Measurements from ENCODE around the gene FAU. TPM values are rescaled to one million over a fixed set of nuclear protein-coding genes. Genes with fewer than 3 reads are reported as not detected.

The FAU gene
- total RNA-seq, 3 donors from 2014 or later (not counting 1 experiment from before 2014, with no cell fraction given), result 724 to 977 (median 968) TPM

- intact Hi-C loops (cut with micrococcal nuclease), result loop anchor here (10.0 kb wide), 1 partner anchor 1262 kb away; the partner anchor contains the start of genes B4GAT1 and BRMS1
- H3K4me3 ChIP-seq (ENCODE audit: low read length), result peak overlapping the region; percentile 81
- ATAC-seq, result no peak
- H3K9me3 Mint-ChIP-seq, result no peaks in the 10 kb centered on the region
- peaks cover 23% of the 10 kb centered on the region for H3K36me3 ChIP-seq (ENCODE audit: control insufficient read depth, insufficient read depth, low read length)
- TF ChIP-seq CTCF (IDR thresholded peaks at IDR 0.05), result no peak
- H3K27ac ChIP-seq (ENCODE audit: low read length), result peak overlapping the region; percentile 96
- H3K27ac Mint-ChIP-seq, result peak overlapping the region; percentile 98 to 100
- 9% methylated on average over 13 of the region's 13 CpGs for WGBS (ENCODE audit: insufficient coverage)
- no peaks in the 10 kb centered on the region for H3K36me3 Mint-ChIP-seq
- H3K9me3 ChIP-seq (ENCODE audit: control insufficient read depth, insufficient read depth, low read length), result no peaks in the 10 kb centered on the region
- H3K27me3 ChIP-seq (ENCODE audit: control insufficient read depth, insufficient read depth, low read length), result no peaks in the 10 kb centered on the region
- no peaks in the 10 kb centered on the region for H3K27me3 Mint-ChIP-seq (ENCODE audit: low read depth in 2 of 2)
- DNase-seq, result no peak
- H3K4me1 Mint-ChIP-seq, result peaks cover 27 to 31% of the 10 kb centered on the region in 2 donors
- H3K4me3 Mint-ChIP-seq, result peak overlapping the region; percentile 94
- peaks cover 16% of the 10 kb centered on the region for H3K4me1 ChIP-seq (ENCODE audit: control insufficient read depth, insufficient read depth, low read length)
These were observed 38.6 kb downstream of the FAU start for GRCh38 chr11:65083134-65083833.

- H3K36me3 ChIP-seq (ENCODE audit: control insufficient read depth, insufficient read depth, low read length), result no peaks in the 10 kb centered on the region
- H3K9me3 Mint-ChIP-seq, result no peaks in the 10 kb centered on the region
- no peaks in the 10 kb centered on the region for H3K27me3 ChIP-seq (ENCODE audit: control insufficient read depth, insufficient read depth, low read length)
- no peaks in the 10 kb centered on the region for H3K9me3 ChIP-seq (ENCODE audit: control insufficient read depth, insufficient read depth, low read length)
- H3K27ac ChIP-seq (ENCODE audit: low read length), result no peak overlapping the region
- intact Hi-C loops (cut with micrococcal nuclease), result loop anchor here (5.0 kb wide), 1 partner anchor 67 kb away; the partner anchor contains the start of gene ARL2
- DNase-seq (no peak), ATAC-seq (no peak)
- no peak overlapping the region for H3K4me3 ChIP-seq (ENCODE audit: low read length)
- TF ChIP-seq CTCF (IDR thresholded peaks at IDR 0.05), result no peak
- H3K27me3 Mint-ChIP-seq (ENCODE audit: low read depth in 2 of 2), result no peaks in the 10 kb centered on the region
- H3K36me3 Mint-ChIP-seq, result no peaks in the 10 kb centered on the region
- H3K27ac Mint-ChIP-seq, result peak overlapping the region; percentile 29 to 35
- H3K4me3 Mint-ChIP-seq, result no peak overlapping the region
- H3K4me1 ChIP-seq (ENCODE audit: control insufficient read depth, insufficient read depth, low read length), result peaks cover 6% of the 10 kb centered on the region
- H3K4me1 Mint-ChIP-seq, result peaks cover 11 to 13% of the 10 kb centered on the region in 2 donors
- 98% methylated on average over 9 of the region's 9 CpGs for WGBS (ENCODE audit: insufficient coverage)
These were observed 43.1 kb downstream of the FAU start for GRCh38 chr11:65078786-65079342.

DNA sequence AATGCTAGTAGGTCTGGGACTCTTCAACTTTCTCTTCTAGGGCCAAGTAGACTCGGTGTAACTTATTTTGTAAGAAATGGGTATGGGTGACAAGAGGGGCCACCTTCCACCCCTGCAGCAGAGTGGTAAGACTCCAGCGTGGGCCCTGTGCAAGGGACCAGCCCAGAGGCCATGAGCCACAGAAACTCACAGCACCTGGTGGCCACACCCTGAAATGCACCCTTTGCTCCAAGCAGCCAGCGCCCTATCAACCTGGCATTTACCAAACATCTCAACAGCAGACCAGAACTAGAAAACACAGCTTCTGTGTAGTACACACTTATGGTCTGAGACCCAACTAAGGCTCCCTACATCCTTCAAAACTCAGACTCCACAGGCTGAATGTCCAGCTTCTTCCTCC, 43.8 kb downstream of the FAU start:
- H3K27ac ChIP-seq (ENCODE audit: low read length), result no peak overlapping the region
- Mint-ChIP-seq H3K4me3 (no peak overlapping the region), H3K36me3 (no peaks in the 10 kb centered on the region), H3K4me1 (peaks cover 4 to 6% of the 10 kb centered on the region in 2 donors), H3K9me3 (no peaks in the 10 kb centered on the region), H3K27ac (peak overlapping the region; percentile 29 to 35), H3K27me3 (ENCODE audit: low read depth in 2 of 2) (no peaks in the 10 kb centered on the region)
- no peaks in the 10 kb centered on the region for H3K9me3 ChIP-seq (ENCODE audit: control insufficient read depth, insufficient read depth, low read length)
- DNase-seq, result peak; percentile 32 to 86
- no peaks in the 10 kb centered on the region for H3K27me3 ChIP-seq (ENCODE audit: control insufficient read depth, insufficient read depth, low read length)
- peak; percentile 74 to 79 (median 76) for ATAC-seq
- H3K4me1 ChIP-seq (ENCODE audit: control insufficient read depth, insufficient read depth, low read length), result no peaks in the 10 kb centered on the region
- WGBS (ENCODE audit: insufficient coverage), result 56% methylated on average over 3 of the region's 3 CpGs
- no peak overlapping the region for H3K4me3 ChIP-seq (ENCODE audit: low read length)
- peak; percentile 40 for TF ChIP-seq CTCF (IDR thresholded peaks at IDR 0.05)
- intact Hi-C loops (cut with micrococcal nuclease), result loop anchor here (5.0 kb wide), 1 partner anchor 66 kb away; the partner anchor contains the start of gene ARL2
- no peaks in the 10 kb centered on the region for H3K36me3 ChIP-seq (ENCODE audit: control insufficient read depth, insufficient read depth, low read length)
